Coronary artery (tissue), 2 donors: ENCODE data around the gene KCNC4.
A peak's percentile ranks its signal among the peaks of the same experiment; 100 is the strongest.

ENCODE experiments used
- DNase-seq: peaks from one replicate; pipeline ENCODE4 v3.0.0-alpha.2; 2017; ENCODE audit warnings: low spot score
- H3K27ac ChIP-seq, 2 donors: fragments of 200-600 bp; sonication (generic); one replicate each; pipeline ENCODE4 v1.5.1; 2016 to 2019
- H3K4me3 ChIP-seq: fragments of 200-600 bp; sonication (generic); 2 replicates; pipeline ENCODE4 v1.5.1; 2016; ENCODE audit warnings: mild to moderate bottlenecking, moderate library complexity
- TF ChIP-seq, protein P1 (sequence below): fragments of 200-600 bp; sonication (generic); IDR thresholded peaks from one replicate; pipeline ENCODE4 v1.5.1; 2019; ENCODE audit warnings: antibody characterized with exemption

The KCNC4 gene

DNA sequence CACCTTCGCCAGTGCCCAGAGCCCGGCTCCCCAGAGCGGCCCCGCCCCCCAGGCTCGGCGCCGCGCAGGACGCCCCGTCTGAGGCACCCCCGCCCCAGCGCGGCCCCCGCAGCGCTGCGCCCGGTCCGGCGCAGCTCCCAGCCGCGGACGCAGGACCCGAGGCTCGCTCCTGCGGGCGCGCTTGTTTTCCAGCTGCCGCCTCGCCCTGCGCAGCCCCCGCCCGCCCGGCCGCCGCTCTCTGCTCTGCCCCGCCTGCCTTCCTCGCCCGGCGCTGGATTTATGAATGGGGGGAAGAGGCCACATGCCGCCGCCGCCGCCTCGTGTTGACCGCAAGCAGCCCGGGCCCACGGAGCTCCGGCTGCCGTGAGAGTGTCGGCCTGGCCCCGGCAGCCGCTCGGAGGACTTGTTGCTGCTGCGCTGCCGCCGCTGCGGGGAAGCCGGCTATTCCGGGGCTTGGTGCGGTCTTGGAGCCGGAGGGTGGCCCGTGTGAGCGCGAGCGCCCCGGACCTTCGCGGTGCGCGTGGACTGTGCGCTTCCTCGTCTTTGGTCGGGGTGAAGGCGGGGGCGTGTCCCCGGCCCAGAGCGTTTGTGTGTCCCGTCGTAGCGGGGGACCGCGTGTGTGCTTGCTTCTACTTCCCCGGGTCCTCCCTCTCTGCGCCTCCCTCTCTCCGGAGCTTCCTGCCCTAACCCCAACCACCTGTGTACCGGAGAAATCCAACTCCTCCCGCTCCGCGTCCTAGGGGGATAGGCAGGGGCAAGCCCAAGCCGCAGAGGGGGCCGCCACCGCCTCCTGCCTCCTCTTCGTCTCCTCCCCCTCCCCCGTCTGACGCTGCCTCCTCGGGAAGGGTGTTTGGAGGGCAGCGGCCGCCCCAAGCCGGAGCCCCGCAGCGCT lies 736 bp downstream of the KCNC4 start:
- H3K27ac ChIP-seq, result peak overlapping the region; percentile 79 to 93
- peak; percentile 80 for DNase-seq
- TF ChIP-seq, protein P1, sequence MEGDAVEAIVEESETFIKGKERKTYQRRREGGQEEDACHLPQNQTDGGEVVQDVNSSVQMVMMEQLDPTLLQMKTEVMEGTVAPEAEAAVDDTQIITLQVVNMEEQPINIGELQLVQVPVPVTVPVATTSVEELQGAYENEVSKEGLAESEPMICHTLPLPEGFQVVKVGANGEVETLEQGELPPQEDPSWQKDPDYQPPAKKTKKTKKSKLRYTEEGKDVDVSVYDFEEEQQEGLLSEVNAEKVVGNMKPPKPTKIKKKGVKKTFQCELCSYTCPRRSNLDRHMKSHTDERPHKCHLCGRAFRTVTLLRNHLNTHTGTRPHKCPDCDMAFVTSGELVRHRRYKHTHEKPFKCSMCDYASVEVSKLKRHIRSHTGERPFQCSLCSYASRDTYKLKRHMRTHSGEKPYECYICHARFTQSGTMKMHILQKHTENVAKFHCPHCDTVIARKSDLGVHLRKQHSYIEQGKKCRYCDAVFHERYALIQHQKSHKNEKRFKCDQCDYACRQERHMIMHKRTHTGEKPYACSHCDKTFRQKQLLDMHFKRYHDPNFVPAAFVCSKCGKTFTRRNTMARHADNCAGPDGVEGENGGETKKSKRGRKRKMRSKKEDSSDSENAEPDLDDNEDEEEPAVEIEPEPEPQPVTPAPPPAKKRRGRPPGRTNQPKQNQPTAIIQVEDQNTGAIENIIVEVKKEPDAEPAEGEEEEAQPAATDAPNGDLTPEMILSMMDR, result no peak
- H3K4me3 ChIP-seq, result peak overlapping the region; percentile 80

DNA sequence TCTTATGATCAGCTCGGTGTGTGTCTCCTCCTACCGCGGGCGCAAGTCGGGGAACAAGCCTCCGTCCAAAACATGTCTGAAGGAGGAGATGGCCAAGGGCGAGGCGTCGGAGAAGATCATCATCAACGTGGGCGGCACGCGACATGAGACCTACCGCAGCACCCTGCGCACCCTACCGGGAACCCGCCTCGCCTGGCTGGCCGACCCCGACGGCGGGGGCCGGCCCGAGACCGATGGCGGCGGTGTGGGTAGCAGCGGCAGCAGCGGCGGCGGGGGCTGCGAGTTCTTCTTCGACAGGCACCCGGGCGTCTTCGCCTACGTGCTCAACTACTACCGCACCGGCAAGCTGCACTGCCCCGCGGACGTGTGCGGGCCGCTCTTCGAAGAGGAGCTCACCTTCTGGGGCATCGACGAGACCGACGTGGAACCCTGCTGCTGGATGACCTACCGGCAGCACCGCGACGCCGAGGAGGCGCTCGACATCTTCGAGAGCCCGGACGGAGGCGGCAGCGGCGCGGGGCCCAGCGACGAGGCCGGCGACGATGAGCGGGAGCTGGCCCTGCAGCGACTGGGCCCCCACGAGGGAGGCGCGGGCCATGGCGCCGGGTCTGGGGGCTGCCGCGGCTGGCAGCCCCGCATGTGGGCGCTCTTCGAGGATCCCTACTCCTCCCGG lies 1.5 kb downstream of the KCNC4 start:
- DNase-seq, result no peak
- Histone ChIP-seq H3K4me3 (peak overlapping the region; percentile 80), H3K27ac (peak overlapping the region in 1 of 2 donors; percentile 93)
- TF ChIP-seq, protein P1, result no peak

DNA sequence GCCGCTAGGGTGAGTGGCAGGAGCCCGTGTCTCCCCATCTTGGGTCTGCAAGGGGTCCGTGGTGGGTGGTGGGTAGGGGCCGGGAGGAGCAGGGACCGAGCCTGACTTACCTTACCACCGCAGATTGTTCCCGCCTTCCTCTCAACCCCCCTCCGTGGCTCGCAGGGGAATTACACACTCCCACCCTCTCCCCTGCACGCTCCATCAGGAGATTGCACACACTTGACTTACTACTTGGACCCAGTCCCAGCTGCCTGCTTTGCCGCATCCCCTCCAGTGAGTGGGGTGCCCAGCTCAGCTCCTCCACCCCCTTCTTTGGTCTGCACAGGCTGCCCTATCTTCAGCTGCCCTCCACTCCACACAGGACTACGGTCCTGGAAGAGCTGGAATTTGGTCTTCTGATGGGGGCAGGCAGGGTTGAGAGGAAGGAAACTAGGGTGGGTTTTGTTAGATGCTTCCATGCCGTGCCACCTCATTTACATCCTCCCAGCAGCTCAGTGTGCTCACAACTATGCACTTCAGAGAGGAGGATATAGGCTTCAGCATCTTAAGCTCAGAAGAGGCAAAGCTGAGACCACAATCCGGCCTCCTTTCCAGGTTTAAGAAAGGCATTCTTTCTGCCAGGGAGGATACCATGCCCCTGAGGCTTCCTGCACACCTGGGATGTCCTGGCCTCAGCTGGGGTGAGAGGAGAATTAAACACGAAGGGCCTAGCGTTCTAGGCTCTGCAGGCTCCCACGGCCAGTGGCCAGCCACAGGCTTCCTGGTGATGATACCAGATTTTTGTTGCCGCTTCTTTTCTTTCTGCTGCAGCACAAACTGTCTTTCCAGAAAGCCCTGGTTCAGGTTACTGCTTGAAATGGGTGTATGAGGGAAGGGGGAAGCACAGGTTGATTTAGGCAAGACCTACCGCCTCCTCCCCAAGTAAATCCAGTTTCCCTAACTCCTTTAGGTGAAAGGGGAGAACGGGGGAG lies 2.3 kb downstream of the KCNC4 start:
- TF ChIP-seq, protein P1, result no peak
- H3K4me3 ChIP-seq, result peak overlapping the region; percentile 80
- H3K27ac ChIP-seq, result peak overlapping the region in 1 of 2 donors; percentile 62
- DNase-seq, result no peak

DNA sequence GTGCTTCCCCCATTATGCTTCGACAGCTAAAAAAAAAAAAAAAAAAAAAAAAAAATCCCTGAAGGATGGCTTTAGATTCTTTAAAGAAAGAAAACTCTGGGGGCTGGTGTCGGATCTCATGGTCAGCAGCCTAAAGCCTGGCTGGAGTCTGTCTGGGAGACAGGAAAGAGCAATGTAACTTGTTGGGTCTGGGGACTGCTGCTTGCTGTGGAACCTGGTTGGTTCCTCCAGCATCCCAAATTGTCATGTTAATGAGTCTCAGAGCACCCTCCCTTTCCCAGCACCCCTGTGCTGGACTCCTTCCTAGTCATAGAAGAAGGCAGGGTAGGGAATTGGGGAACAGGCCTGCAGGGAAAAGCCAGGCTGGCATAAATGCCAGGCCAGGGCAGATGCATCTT lies 3.0 kb downstream of the KCNC4 start:
- peak overlapping the region in 1 of 2 donors; percentile 37 for H3K27ac ChIP-seq
- TF ChIP-seq, protein P1, result no peak
- peak overlapping the region; percentile 10 for H3K4me3 ChIP-seq
- no peak for DNase-seq

DNA sequence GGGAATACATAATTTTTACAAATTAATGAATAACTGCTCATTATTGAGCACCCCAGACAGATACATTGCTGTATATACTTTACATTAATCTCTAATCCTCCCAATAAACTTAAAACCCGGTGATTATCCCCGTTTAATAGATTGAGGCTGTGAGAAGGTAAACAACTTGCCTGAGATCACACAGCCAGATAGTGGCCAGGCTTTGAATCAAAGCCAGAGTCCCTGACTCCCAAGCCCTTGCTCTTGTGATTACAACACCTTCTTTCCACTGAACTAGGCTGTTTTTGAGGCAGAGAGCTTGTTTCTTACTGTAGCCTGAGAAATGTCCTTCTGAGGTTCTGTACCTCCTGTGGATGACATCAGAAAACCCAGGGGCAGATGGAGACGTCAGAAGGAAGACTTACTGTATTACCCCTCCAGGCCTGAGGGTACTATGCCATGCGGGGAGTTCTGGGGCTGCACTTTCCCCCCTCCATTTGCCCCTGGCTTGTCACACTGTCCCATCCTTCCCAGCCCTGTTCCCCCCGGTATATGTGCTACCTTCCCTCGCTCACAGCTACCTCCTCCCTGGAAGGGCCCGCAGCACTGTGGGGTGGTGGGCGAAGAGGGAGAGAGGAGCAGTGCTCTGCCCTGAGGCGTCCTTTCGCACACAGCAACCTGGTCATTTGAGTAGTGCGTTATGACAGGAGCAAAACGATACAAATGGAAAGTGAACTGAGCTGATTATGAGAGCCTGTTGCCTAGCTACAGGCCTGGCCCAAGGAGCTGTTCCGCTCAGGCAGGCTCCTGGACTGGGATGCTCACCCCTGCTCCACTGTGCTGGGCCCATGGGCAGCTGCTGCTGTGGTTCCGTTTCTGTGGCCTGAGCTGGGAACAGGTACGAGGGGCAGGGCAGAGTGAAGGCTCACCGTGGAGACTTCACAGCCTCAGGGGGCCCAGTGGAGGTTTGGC lies 4.6 kb downstream of the KCNC4 start:
- no peak for DNase-seq
- TF ChIP-seq, protein P1, result no peak
- H3K4me3 ChIP-seq, result no peak overlapping the region
- no peak overlapping the region for H3K27ac ChIP-seq
